HG03280 (cell line): ENCODE results near the gene RTN4.

Experiments used
- ATAC-seq: cut with Tn5 transposase; IDR thresholded peaks from one replicate; pipeline ENCODE4 v1.9.1; 2021; ENCODE audit warnings: mild to moderate bottlenecking, moderate library complexity; ENCODE audit not compliant: unreplicated experiment

Gene RTN4

GRCh38 chr2:54955358-54956110 lies 94.7 kb downstream of the RTN4 start:
- no peak for ATAC-seq

GRCh38 chr2:54954705-54955357 lies 95.4 kb downstream of the RTN4 start:
- ATAC-seq: no peak

GRCh38 chr2:54954158-54954557 lies 96.1 kb downstream of the RTN4 start:
- no peak for ATAC-seq

- no peak for ATAC-seq
These were observed 97.2 kb downstream of the RTN4 start for GRCh38 chr2:54952978-54953456.

GRCh38 chr2:54952425-54952824 lies 97.8 kb downstream of the RTN4 start:
- no peak for ATAC-seq

GRCh38 chr2:54950811-54951210 lies 99.4 kb downstream of the RTN4 start:
- no peak for ATAC-seq

GRCh38 chr2:54949431-54949830 lies 100.8 kb downstream of the RTN4 start:
- ATAC-seq: no peak

GRCh38 chr2:54948120-54948519 lies 102.1 kb downstream of the RTN4 start:
- no peak for ATAC-seq

- no peak for ATAC-seq
These were observed 102.6 kb downstream of the RTN4 start for GRCh38 chr2:54947646-54948045.

GRCh38 chr2:54947136-54947535 lies 103.1 kb downstream of the RTN4 start:
- ATAC-seq: no peak

- ATAC-seq: no peak
These were observed 103.9 kb downstream of the RTN4 start for GRCh38 chr2:54946220-54946805.

- ATAC-seq: peak; percentile 65
These were observed 104.6 kb downstream of the RTN4 start for GRCh38 chr2:54945391-54946219.

GRCh38 chr2:54944724-54945326 lies 105.4 kb downstream of the RTN4 start:
- no peak for ATAC-seq

- no peak for ATAC-seq
These were observed 107.9 kb downstream of the RTN4 start for GRCh38 chr2:54942373-54942772.

GRCh38 chr2:54941248-54941984 lies 108.8 kb downstream of the RTN4 start:
- ATAC-seq: no peak

- ATAC-seq: no peak
These were observed 109.5 kb downstream of the RTN4 start for GRCh38 chr2:54940723-54941122.

GRCh38 chr2:54939446-54940118 lies 110.7 kb downstream of the RTN4 start:
- no peak for ATAC-seq

GRCh38 chr2:54936766-54937165 lies 113.5 kb downstream of the RTN4 start:
- ATAC-seq: no peak

GRCh38 chr2:54935389-54935788 lies 114.9 kb downstream of the RTN4 start:
- no peak for ATAC-seq
